ENCODE measurements around the gene RNF34. TPM values are rescaled to one million over a fixed set of nuclear protein-coding genes. Genes with fewer than 3 reads are reported as not detected.

Gene RNF34
- polyA plus RNA-seq, 10 donors = 21.6 to 34.0 (median 27.3) TPM

DNA sequence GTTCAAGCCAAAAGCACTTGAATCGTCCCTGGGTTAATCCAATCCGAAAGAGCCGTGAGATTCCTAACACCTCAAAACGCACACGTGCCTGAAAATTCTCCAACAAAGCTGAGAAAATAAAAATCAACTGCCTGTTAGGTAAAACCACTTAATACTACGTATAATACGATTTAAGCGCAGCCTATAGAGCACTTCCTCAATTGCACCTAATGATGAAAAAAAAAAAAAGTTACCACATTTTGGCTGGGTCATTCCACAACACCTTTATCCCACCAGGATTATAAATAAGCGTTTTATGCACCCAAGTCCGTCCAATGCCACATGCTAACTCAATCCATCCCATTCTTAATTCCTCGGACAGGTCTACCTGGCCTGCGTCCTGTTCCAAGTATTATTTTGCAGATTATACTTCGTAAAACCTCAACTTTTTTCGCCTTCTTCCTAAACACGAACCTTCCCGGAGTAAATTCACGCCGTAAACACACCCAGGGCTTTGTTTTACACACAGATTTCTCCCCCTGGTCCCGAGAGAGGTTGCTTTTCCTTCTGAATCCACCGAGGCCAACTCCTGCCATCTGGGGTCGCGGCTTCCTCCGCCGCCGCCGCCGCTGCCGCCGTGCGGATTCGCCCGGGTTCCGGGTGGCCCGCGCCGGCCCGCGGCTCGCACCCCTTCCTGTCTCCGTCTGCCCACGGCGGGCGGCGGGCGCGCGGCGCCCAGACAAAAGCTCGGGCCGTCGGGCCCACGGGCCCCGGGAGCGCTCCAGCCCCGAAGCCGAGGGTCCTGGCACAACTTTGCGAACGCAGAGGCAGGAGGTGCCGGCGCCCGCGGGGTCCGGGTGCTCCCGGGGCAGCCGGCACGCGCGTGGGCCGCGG lies 66.2 kb downstream of the RNF34 start:
- DNase-seq = no peak

DNA sequence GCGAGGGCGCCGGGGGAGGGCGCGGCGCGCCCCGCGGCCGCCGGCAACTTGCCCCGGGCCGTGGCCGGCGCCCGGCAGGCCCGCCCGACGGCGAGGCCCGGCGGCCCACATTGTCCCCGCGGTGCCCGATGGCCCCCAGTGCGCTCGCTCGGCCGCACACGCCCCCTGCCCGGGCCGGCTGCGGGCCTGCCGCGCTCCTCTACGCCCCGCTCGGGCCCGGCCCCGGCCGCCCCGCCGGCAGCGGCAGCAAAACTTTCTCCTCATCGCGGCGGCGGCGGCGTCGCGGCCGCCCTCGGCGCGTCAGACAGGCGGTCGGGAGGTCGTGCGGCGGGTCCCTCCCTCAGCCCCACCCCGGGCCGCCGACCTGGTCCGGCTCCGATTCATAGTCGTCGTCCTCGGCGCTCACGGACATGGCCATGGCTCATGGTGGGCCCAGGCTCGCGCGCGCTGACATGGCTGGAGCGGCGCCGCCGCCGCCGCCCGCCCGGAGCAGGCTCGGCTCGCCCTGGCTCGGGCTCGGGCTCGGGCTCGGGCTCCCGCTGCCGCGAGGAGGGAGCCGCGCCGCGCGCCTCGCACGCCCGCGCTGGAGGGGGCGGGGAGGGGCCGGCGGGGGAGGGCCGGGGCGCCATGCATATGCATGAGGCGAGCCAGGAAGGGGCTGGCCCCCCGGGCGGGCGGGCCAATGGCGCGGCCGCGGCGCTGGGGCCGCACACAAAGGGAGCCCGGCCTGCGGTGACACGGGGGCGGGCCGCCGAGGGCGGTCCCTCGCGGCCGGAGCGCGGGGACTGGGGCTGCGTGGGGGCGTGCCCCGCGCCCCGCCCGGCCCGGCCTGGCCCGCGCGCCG lies 67.1 kb downstream of the RNF34 start:
- DNase-seq = peak; percentile 88 to 91 (median 89)

DNA sequence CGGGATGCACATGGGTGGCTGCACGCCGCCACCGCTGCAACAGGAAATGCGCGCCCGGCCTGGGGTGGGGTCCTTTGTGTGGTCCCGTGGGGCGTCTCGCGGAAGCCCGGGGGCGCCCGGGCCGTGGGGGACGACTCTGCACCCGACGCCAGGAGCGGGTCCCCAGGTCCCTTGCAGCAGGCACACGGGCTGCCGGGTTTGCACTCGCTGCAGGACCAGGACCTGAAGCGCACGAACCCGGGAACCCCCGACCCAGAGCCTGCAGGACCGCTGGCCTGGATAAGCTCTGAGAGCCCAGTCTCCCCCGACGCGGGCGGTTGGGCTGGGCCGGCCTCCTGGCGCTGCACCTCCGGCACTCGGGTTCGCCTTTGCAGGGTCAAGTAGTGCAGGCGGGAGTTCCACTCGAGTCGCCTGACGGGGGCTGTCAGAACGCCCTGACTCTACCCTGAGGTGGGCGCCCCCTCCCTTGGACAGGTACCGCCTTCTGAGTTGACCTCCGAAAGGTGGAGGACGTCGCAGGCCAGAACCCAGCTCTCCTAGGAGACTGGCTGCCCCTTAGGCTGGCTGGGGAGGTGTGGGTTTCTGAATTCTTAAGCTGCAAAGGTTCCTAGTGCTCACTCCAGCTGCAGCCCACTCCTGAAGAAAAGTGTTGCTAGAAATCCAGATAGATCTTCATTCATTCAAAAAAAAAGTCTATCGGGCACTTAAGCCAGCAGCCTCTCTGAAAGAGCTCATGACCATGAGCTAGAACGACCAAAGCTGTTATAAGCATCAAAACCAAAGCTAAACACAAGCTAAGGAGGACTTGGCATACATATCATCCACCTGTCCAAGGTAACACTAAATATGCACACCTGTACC lies 68.0 kb downstream of the RNF34 start:
- DNase-seq = no peak

DNA sequence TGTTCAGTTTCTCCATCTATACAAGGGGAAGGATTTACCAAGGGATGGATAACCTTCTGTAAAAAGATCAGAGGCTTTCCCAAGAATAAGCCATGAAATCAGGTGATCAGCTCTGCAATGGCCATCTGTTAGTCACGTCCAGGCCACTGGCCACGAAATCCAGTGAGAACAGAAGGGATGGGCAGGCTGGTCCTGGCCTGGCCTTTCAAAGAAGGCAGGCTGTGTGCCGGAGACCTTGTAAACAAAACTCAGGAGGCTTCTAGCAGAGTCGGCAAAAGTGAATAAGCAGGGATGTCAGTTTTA lies 68.5 kb downstream of the RNF34 start:
- DNase-seq = no peak

DNA sequence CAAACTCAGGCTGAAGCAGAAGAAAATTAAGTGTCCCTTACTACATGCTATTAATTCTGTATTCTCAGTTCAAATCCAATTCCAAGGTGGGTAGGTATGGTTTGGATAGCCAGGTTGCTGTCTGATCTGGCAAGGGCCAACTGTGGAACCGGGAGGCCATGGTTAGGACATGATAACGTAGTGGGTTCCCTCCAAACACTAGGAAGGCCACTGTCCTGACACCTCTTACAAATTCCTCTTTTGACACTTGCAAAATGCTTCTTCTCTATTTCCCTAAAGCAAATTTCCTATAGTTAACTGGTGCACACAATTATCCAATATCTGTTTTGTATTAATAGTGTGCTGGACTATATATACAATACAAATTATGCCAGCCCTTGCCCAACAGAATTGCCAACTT lies 70.8 kb downstream of the RNF34 start:
- DNase-seq = no peak

DNA sequence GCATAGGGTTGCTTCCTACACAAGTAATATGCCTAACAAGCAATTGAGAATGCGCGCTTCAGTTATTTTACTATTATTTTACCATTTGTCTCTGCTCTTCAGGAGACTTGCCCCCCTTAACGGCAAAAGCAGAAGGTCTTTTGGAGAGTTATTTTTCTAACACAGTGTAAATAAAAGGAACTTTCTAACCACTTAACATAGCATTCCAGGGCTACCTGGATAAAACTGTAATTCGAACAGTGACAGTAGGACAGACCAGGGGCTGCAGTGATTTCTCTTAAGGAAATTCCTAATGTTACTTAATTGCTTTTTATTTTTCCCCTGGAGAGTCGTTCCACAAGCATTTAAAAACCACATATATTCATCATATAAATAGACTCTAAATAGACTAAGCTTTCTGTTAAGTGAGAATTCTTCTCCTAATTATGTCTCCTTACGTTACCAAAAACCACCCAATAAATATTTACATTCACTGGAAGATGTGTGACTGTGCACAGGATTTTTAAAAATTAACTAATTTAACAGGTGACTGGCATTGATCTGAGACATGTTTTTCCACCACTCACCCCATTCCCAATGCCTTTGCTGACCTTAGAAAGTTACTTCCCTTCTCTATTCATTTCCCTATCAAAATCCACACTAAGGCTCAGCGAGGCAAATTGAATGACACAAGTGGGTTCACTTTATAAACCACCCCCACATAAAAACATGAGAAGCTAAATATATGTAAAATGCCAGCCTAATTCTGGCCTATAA lies 72.4 kb downstream of the RNF34 start:
- no peak for DNase-seq

Other genes with a start within 250 kb of the RNF34 start
- 10 to 100 TPM in 8 of 10 donors, 1 to 10 TPM in 2; 8.6 to 14.4 (median 11.4) TPM for gene P2RX4, start 190.0 kb upstream of the RNF34 start, polyA plus RNA-seq (ENCODE audit: insufficient read length in 10 of 10)
- 10 to 100 TPM; 17.7 to 29.5 (median 22.2) TPM for gene CAMKK2, start 103.4 kb upstream of the RNF34 start, polyA plus RNA-seq (ENCODE audit: insufficient read length in 10 of 10)
- gene ANAPC5, start 47.7 kb upstream of the RNF34 start, polyA plus RNA-seq (ENCODE audit: insufficient read length in 10 of 10) = 100 to 1,000 TPM in 8 of 10 donors, 10 to 100 TPM in 2; 88.0 to 164 (median 110) TPM
- 10 to 100 TPM; 18.1 to 28.4 (median 24.4) TPM for gene KDM2B, start 180.9 kb downstream of the RNF34 start, polyA plus RNA-seq (ENCODE audit: insufficient read length in 10 of 10)
- 10 to 100 TPM; 23.8 to 42.1 (median 35.7) TPM for gene ORAI1, start 226.4 kb downstream of the RNF34 start, polyA plus RNA-seq (ENCODE audit: insufficient read length in 10 of 10)

All from muscle of back (tissue), 11 donors.